ENCODE data around the gene PPP1R3A.

GRCh38 chr7:113883096-113883495, 35.7 kb downstream of the PPP1R3A start:
- TF ChIP-seq CTCF (conservative IDR thresholded peaks at IDR 0.05 in 1 of 2, IDR thresholded peaks at IDR 0.05 in 1 of 2; ENCODE audit: low read depth in 1 of 2, low read length in 2 of 2): no peak
- no peak for TF ChIP-seq EZH2 (IDR thresholded peaks at IDR 0.05; ENCODE audit: low read length, missing control alignments)
